Brain pericyte (primary cell): ENCODE results near the gene ZNF544.

ENCODE experiments used
- DNase-seq: peaks from one replicate; pipeline ENCODE4 v3.0.0-alpha.2; 2012; ENCODE audit warnings: low read depth, low spot score

The ZNF544 gene

DNA sequence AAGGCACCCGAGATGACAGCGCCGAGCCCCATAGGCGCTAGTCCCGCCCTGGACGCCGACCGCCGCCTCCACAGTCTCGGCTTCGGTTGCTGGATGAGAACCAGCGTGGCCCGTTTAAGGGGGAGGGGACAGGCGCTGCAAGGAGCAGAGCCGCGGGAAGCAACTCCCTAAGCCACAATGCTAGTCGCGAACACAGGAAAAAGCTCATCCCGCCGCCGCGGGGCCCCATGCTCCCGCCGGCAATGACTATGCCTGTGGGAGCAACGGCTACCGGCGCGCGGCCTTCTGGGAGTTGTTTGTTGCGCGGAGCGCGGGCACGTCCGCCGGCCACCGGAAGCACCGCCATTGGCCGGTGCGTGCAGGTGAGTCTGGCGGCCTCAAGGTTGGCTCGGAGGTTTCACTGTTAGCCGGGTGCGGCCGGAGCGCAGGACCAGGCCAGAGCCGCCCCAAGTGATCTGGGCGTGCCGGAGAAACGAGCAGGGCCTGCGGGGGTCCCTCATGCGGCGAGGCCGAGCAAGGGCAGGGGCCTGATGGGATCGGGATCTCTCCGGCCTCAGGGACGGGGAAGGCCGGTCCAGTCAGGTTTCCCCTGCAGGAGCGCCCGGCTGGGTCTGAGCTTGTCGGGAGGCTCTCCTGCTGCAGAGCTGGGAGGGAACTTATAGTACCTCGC is at the start of gene ZNF544:
TSS of gene ZNF544 (plus strand) at position 330 of the 670 bp plus-strand sequence. CDS start 15,110 bp downstream, outside the sequence.
- no peak for DNase-seq

DNA sequence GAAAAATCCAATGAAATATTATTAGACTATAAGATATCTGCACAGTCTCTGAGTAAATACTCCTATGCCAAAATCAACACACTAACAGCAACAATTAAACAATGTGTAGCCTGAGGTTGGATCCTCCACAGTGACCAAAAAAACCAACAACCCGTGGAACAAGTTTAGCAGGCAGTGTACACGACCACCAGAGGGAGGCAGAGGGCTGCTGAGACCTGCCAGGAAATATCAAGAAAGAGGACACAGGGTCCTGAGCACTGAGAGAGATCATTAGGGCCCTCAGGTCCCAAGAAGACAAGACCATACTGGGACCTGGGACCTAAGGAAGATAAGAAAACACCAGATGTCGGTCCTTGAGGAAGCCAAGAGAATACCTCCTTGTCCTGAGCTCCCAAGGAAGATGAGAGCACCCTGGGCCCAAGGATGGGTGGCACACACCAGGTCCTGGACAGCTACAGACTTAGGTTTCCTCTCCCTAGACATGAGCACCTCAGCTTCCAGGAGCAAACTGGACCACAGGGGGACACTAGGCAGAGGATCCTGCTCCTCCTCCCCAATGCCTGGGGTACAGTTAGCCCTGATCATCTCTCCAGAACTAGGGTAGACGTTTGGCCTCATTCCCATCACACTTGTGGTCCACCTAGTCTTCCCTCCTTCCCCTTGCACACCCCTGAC is 46.7 kb upstream of the ZNF544 start:
- no peak for DNase-seq

DNA sequence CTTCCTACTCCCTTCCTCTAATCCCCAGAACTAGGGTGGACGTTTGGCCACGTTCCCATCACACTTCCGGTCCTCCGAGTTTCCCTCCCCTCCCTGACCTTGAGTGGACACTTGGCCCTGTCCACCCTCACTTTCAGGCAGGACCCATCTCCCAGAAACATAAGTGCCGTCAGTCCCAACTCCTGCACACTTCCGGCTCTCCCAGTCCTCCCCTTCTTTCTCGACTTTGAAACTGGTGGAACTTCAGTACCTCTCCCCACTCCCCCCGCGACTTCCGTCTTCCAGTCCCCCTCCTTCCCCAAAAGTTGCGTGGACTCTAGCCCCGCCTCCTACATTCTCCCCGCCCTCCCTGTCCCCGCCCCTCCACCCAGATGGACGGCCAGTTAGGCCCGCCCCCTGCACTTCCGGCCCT is 46.1 kb upstream of the ZNF544 start:
- DNase-seq, result no peak

DNA sequence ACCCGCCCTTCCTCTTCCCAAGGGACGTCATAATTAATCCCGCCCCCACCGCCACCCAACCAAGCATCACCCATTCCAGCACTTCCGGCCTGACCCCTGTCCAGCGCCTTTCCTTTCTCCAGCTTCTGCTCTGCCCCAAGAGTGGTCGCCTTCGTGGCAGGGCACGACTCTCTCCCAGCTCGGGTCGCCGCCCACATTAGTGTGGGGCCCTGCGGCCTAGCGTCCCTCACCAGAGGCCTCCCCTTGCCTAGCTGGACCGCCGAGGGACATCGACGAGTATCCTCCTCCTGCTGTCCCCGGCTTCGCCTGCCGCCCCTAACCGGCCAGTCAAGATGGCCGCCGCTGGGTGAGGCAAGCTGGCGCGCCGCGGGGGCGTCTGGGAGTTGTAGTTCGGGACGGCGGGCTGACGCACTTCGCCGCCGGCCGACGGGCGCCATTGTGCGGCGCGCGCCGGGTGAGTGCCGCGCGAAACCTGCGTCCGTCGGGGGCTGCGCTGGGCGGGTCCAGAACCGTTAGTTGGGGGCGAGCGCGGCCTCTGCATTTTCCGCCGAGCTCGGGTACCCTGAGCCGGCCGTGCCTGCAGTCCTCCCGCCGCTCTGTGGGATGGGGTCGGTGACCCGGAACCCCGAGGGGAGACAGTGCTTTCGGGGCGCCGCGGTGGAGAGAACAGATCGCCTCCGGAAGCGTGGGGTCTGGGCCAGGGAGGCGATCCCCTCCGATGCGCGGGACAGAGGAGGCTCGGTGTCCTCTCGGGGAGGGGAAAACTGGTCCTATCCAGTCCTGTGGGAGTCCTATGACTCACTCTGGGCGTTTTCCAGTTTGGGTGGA is 45.5 kb upstream of the ZNF544 start, which contains the start of gene ZNF274:
TSS of gene ZNF274 (plus strand) at position 73 of the 828 bp plus-strand sequence. CDS start 905 bp downstream, outside the sequence.
- peak; percentile 67 for DNase-seq

DNA sequence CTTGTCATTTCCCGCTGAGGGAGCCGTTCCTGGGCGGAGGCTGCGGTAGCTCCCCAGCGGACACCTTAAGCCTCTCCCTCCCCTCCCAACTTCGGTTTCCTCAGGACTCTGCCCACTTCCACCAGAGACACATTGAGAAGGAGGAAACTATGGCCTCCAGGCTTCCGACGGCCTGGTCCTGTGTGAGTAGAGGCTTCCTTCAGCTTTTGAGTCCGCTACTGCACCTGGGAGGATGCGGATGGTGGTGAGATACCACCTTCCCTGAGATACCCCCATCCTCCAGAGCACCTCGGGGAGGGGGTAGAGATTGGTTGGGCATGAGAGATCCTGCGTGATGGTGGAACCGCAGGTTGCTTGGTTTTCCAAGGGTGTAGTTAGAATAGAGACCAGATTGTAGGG is 44.9 kb upstream of the ZNF544 start:
- DNase-seq, result peak; percentile 30

DNA sequence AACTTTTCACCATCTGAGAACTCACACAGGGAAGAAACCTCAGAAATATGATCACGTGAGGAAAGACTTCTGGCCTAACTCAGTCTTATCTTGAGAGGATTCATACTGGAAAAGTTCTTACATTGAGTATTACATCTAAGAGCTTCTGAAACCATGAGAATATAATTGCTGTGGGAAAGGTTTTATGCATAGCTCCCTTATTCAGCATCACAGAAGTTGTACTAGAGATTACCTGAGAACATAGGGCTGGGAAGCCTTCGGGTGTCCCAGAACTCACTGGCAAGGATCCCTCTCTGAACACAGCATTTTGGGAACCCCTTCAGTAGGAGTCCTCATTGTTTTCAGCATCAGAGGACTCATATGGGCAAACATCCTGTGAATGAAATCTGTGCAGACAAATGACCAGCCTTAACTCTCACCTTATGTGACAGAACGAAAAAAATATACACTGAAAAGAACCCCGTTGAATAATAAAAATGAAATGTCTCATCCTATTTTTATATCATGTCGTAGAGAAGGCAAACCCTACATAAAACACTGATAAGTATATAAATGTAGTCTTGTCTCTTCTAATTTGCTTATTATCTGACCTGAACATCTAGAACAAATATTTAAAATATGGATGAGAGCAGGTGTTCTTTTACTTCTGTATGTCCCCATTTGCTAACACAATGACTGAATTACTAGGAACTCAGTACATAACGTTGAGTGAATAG is 31.7 kb upstream of the ZNF544 start:
- DNase-seq, result no peak

DNA sequence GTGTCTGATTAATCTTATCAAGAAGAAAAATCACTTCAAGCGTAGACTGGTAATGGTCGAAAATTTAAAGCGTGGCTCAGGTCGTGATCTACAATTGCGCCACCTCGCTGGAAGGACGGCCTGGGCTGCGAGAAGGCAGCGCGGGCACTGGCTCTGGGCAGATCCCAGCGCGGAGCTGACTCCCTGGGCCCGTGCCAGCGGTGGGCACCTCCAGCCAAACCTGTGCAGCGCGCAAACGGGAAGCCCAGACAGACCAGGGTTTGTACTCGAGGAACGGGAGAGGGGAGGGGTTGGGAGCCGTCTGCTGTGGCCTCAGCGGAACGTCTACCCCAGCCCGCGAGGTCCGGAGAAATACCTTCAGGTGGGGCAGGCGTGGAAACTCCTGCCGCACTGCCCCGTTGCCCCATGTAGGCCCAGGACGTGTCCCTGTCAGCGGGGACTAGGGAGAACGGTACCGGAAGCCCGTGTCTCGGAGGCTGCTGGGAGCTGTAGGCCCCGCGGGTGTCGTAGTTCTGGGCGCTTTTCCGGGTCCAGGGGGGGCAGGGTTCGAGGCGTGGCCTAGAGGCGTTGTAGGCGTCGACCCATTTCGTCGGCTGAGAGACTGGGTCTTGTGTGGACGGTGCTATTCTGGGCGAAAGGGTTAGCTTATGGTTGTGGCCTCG is 24.8 kb upstream of the ZNF544 start:
- no peak for DNase-seq

DNA sequence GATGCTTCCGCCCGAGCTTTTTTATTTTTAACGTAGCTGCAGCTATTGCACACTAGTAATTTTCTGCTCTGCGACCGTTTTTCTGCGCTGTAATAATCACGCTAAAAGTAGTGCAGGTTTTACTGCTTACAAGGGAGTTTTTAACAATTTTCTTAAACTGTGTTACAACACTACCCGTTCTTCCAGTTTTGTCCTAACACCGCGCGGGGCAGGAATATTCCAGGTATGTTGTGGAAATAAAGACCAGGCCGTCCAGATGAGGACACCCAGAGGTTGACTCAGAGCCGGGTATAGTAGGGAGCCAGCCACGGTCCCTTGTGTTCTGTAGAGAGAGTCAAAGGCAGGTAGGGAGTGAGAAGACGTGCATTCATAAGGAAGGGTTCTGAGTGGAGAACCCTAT is 24.1 kb upstream of the ZNF544 start:
- DNase-seq, result no peak

DNA sequence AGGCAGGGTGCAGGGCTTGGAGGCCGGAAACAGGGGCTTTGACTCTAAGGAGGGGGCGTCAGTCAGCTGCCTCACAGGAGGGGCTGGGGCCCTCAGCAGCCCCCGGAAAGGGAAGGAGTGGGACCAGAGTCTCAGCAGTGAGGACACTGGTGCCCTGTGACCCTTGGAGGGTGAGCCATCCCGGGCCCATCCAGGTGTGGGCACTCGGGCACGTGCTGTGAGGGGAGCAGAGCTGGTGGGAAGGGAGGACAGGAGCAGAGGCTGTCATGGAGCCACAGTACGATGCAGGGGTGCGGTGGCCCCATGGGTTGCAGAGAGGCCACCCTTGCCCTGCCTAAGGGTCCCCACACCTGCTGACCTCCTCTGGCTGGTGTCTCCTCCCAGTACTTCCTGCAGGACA is 19.1 kb upstream of the ZNF544 start:
- no peak for DNase-seq

DNA sequence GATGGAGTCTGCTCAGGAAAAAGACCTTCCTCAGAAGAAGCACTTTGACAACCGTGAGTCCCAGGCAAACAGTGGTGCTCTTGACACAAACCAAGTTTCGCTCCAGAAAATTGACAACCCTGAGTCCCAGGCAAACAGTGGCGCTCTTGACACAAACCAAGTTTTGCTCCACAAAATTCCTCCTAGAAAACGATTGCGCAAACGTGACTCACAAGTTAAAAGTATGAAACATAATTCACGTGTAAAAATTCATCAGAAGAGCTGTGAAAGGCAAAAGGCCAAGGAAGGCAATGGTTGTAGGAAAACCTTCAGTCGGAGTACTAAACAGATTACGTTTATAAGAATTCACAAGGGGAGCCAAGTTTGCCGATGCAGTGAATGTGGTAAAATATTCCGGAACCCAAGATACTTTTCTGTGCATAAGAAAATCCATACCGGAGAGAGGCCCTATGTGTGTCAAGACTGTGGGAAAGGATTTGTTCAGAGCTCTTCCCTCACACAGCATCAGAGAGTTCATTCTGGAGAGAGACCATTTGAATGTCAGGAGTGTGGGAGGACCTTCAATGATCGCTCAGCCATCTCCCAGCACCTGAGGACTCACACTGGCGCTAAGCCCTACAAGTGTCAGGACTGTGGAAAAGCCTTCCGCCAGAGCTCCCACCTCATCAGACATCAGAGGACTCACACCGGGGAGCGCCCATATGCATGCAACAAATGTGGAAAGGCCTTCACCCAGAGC is 16.2 kb upstream of the ZNF544 start:
- no peak for DNase-seq

DNA sequence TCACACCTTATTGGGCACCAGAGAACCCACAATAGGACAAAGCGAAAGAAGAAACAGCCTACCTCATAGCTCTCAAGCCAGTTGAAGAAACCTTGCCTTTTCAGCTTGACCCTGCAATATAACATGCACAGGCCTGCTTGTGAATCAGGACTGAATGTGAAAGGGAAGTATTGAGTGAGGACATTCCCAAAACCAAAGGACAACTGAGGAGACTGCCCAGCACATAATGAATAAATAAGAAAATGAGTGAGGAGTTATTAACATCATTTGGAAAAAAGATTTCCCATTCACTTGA is 15.7 kb upstream of the ZNF544 start:
- DNase-seq, result no peak

DNA sequence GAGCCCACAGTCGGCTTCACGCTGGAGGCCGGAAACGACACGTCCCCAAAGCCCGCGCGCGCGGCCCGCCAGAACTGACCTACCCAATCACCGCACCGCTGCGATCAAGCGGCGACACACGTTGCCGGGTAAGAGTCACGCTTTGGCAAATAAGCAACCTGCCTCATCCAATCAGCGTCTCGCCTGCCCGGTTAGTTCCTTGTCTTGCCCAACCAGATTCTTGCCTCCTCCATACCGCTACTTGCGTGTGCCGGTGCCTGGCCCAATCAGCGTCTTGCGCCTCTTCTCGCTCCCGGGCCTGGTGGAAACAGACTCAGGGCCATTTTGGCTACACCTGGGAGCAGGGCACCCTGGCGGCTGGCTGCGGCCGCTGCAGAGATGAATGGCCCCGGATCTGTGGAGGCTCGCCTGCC is 11.6 kb upstream of the ZNF544 start:
- no peak for DNase-seq

DNA sequence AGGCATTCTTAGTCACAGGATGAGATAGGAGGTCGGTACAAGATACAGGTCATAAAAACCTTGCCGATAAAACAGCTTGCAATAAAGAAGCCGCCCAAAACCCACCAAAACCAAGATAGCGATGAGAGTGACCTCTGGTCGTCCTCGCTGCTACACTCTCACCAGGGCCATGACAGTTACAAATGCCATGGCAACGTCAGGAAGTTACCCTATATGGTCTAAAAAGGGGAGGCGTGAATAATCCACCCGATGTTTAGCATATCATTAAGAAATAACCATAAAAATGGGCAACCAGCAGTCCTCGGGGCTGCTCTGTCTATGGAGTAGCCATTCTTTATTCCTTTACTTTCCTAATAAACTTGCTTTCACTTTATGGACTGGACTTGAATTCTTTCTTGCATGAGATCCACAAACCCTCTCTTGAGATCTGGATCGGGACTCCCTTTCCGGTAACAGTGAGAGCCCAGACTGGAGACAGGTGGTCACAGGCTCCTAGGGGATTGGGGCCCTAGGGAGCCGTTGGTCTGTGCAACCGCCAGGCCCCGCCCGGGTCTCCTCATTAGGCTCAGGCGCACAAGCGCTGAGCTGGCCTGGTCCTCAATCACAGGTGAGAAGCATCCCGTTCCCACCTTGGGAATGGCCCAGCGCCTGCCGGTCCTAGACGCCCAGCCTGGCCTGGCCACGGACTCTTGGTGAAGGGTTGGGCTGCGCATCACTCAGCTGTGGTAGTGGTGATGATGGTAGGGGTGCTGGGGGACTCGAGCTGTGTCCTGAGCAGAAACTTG is 10.9 kb upstream of the ZNF544 start:
- no peak for DNase-seq

DNA sequence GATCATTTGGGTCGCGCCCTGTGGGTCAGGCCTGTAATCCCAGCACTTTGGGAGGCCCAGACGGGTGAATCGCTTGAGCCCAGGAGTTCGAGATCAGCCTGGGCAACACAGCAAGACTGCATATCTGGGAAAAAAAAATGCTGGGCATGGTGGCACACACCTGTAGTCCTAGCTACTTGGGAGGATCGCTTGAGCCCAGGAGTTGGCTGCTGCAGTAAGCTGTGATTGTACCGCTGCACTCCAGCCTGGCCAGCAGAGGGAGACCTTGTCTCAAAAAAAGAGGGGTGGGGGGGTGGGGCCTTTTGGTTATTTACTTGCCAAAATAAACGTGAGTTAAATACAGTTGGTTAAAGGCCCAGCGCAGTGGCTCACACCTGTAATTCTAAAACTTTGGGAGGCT is 9.8 kb upstream of the ZNF544 start:
- DNase-seq, result no peak

DNA sequence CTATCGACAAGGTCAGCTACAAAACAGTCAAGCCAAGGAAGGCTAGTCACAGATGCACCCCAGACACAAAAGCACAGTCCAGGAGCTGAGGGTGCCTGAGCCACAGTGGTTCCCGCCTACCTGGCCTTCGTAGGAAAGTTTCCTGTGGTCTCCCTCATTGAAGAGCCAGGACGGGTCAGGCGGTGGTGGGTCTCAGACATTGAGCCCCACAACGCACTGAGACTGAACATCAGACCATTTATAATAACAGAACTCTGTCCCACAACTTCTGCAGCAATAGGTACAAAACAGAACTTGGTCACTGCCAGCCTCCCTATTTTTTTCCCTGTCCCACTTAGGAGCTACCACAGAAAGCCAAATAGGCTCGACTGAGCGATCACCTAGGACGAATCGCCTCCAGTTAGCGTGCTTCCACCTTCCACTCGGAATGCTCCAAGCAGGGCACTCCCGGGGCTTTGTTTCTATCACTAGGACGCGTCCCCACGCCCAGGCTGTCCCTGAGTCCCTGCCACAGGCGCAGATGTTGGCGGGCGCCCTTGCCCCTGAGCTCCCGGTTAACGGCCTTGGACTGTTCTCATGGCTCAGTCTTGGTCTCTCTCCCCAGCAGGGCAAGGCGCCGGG is 640 bp upstream of the ZNF544 start:
- DNase-seq, result no peak

DNA sequence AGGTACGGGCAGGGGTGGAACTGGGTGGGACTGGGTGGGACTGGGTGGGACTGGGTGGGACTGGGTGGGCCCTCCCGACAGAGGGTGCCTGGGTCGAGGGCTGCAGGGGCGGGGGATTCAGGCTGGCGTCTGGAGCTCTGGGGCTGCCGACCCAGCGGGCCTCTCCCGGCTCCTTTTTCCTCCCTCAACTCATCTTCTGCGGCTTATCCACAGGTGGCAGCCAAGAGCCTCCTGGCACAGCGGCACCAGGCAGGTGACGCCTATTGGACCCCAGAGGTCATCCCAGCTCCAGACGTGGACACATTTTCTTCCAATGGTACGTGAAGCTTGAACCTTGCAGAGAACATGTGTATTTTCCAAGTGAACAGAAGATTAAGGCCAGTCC is 533 bp downstream of the ZNF544 start:
- no peak for DNase-seq

DNA sequence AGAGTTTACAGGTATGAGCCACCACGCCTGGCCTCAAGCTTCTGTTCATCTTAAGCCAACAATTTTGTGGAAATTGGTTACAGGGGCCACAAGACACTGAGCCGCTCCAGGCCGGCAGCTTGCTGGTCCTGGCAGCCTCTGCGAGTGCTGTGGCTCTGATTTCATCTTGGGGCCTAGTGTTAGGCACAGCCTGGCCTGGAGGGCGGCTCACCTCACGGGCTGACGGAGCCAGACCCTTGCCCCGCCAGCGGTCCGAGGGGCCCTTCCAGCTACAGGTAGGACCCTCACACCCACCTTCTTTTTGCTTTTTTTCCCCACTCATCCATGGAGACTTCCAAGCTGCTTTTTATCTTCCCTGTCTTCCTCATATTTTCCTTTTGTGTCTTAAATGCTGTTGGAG is 8.6 kb downstream of the ZNF544 start:
- DNase-seq, result no peak

DNA sequence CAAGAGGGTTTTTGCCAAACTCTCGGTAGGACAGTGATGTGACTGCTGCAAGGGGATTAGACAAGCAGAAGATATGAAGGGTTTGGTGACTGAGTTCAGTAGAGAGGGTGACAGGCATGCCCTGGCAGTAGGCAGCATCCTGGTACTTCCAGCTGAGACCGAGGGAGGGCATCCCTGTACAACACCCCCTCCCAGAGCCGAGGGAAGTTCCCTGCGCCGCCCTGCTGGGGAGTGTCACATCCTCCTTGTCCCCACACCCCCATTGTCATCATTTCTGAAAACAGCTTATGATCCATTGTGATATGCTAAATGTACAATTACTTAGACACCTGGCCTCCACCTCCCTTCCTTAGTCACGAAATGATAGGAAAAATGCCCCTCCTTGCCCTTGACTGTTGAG is 14.6 kb downstream of the ZNF544 start:
- DNase-seq, result no peak

DNA sequence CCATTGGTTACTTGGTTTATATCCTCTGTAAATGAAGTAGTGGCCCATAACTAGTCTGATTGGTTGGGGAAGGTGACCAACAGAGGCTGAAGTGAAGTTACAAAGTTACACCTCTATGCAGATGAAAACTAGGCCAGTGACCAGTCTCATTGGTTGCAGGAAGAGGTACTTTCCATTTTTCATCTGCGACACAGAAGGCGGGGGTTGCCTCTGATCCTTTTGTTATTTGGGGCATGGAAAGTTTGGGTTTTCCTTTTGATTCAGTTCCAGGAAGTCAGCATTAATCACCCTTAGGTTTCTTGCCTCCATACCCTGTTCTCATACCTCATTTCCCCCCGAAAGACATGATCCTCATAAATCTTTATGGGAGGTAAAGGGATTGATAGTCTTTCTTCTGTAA is 20.2 kb downstream of the ZNF544 start:
- no peak for DNase-seq
